ENCODE data around the gene LIG3. TPM values are rescaled to one million over a fixed set of nuclear protein-coding genes. Genes with fewer than 3 reads are reported as not detected.
"Not testable (repeated sequence)": the region's sequence is repeated elsewhere in the genome, so short reads cannot be mapped to it uniquely, and the experiment has no call there.

Gene LIG3
- total and polyA plus RNA-seq, 2 experiments from 2014 or later: 11.8 to 22.0 TPM

DNA sequence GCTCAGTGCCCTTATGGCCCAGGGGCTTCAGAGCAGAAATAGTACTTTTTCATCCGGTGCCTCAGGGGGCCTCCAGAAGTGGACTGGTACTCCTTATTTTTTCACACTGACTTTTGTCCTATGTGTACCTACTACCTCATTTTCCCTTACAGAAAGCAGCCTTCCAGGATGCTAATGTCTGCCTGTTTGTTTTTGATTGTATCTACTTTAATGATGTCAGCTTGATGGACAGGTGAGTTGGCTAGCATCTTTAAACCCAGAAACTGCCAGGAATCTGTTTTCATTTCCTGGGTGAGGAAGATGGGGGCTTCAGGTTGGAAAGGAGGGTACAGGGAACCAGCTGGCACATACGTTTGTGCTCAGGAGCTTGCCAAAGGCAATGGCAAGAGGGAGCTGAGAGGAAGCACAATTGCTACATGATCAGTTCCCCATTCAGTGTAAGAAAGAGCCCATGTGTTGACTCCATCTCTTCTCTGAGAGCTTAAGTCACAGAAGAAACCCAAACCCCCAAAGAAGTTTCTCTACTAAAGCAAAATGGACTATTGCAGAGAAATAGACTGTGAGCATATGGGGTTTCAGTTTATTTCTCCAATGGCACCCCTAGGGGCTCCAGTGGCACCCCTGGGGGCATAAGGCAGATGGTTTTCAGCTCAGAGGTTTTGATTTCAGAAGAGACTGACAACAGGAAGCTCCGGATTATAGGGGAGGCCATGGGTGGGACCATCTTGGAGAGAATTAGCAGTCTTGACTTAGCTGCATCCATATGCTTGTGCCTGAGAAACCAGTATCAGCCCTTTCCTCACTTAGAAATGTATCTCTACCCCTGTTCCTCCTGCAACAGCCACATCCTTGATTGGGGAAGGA is 16.3 kb downstream of the LIG3 start:
- no peak overlapping the region for H3K27ac ChIP-seq
- H3K27me3 ChIP-seq (replicated peaks; ENCODE audit: insufficient read depth): no peaks in the 10 kb centered on the region
- H3K4me1 ChIP-seq (ENCODE audit: insufficient read depth): no peaks in the 10 kb centered on the region
- DNase-seq: no peak
- H2AFZ ChIP-seq: no peak overlapping the region
- H3K9me3 ChIP-seq (ENCODE audit: low read depth): no peaks in the 10 kb centered on the region
- no peaks in the 10 kb centered on the region for H3K79me2 ChIP-seq (ENCODE audit: insufficient read depth)
- no peaks in the 10 kb centered on the region for H3K9me2 ChIP-seq (ENCODE audit: insufficient read depth)
- no peak overlapping the region for H3K9ac ChIP-seq
- H3F3A ChIP-seq (ENCODE audit: insufficient read depth): no peaks in the 10 kb centered on the region
- in situ Hi-C loops (cut with MboI): no loop called here
- H3K4me3 ChIP-seq: no peak overlapping the region
- H3K4me2 ChIP-seq (ENCODE audit: unreplicated experiment): no peak overlapping the region
- no peak for TF ChIP-seq EZH2 (IDR thresholded peaks at IDR 0.05; ENCODE audit: insufficient read depth, poor library complexity, severe bottlenecking)
- TF ChIP-seq EZH2phosphoT487 (IDR thresholded peaks at IDR 0.05; ENCODE audit: insufficient read depth, low read depth): no peak
- H4K20me1 ChIP-seq (ENCODE audit: insufficient read depth): no peaks in the 10 kb centered on the region
- H3K36me3 ChIP-seq (ENCODE audit: low read depth): peaks cover 3% of the 10 kb centered on the region; the same call in 1 of the 2 replicates
- 64 to 74% methylated on average over 3 of the region's 3 CpGs for WGBS, 2 experiments (ENCODE audit: low coverage in 1 of 2, low lambda C conversion rate in 2 of 2, missing lambda C conversion rate in 2 of 2)

DNA sequence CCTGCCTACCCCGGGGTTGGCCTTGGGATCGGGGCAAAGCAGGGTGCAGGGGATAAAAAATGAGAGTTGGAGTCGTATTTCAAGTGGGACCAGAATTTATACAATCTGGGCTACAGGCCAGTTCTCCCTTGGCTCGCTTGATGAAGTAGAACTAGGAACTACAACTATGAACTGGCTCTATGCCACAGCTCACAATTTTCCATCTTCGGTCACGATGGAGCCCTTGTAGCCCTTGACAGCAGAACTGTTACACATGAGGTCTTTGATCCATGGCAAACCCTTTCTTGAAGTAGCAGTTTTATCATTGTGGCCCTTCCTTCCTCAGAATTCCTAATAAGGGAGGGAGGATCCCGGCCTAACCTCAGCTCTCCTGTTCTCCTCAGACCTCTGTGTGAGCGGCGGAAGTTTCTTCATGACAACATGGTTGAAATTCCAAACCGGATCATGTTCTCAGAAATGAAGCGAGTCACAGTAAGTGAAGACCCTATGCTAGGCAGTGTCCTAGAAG is 17.1 kb downstream of the LIG3 start:
- Histone ChIP-seq H4K20me1 (ENCODE audit: insufficient read depth) (no peaks in the 10 kb centered on the region), H3K9ac (no peak overlapping the region), H3K4me1 (ENCODE audit: insufficient read depth) (no peaks in the 10 kb centered on the region), H3K27ac (no peak overlapping the region), H3K9me2 (ENCODE audit: insufficient read depth) (no peaks in the 10 kb centered on the region), H3K9me3 (ENCODE audit: low read depth) (no peaks in the 10 kb centered on the region), H3K27me3 (replicated peaks; ENCODE audit: insufficient read depth) (no peaks in the 10 kb centered on the region), H3K4me3 (no peak overlapping the region), H3F3A (ENCODE audit: insufficient read depth) (no peaks in the 10 kb centered on the region), H2AFZ (no peak overlapping the region), H3K79me2 (ENCODE audit: insufficient read depth) (no peaks in the 10 kb centered on the region), H3K4me2 (ENCODE audit: unreplicated experiment) (no peak overlapping the region), H3K36me3 (ENCODE audit: low read depth) (peaks cover 3% of the 10 kb centered on the region; the same call in 1 of the 2 replicates)
- DNase-seq: no peak
- 68 to 73% methylated on average over 11 of the region's 11 CpGs for WGBS, 2 experiments (ENCODE audit: low coverage in 1 of 2, low lambda C conversion rate in 2 of 2, missing lambda C conversion rate in 2 of 2)
- in situ Hi-C loops (cut with MboI): no loop called here
- TF ChIP-seq EZH2phosphoT487 (IDR thresholded peaks at IDR 0.05; ENCODE audit: insufficient read depth, low read depth) (no peak), EZH2 (IDR thresholded peaks at IDR 0.05; ENCODE audit: insufficient read depth, poor library complexity, severe bottlenecking) (no peak)

DNA sequence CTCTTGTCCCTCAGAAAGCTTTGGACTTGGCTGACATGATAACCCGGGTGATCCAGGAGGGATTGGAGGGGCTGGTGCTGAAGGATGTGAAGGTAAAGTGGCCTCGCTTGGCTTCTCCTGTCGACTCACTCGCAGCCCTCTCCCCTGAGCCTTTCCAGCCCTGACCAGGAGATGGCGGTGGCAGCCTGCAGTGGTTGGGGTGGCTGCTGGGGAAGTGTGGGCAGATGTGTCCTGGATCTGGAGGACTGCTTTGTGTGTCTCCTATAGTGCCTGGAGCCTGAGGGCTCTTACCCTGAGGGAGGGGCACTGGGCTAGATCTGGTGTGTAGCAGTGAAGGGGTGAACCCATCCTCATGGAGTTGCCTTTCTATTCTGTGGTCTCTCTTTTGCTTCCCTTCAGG is 17.9 kb downstream of the LIG3 start:
- Histone ChIP-seq H2AFZ (no peak overlapping the region), H3K9me2 (ENCODE audit: insufficient read depth) (no peaks in the 10 kb centered on the region), H3K4me1 (ENCODE audit: insufficient read depth) (no peaks in the 10 kb centered on the region), H3K4me3 (no peak overlapping the region), H3K9me3 (ENCODE audit: low read depth) (no peaks in the 10 kb centered on the region), H3K79me2 (ENCODE audit: insufficient read depth) (no peaks in the 10 kb centered on the region), H3K27ac (no peak overlapping the region), H3K36me3 (ENCODE audit: low read depth) (peaks cover 3% of the 10 kb centered on the region; the same call in 1 of the 2 replicates), H4K20me1 (ENCODE audit: insufficient read depth) (no peaks in the 10 kb centered on the region), H3F3A (ENCODE audit: insufficient read depth) (no peaks in the 10 kb centered on the region), H3K4me2 (ENCODE audit: unreplicated experiment) (no peak overlapping the region), H3K9ac (no peak overlapping the region), H3K27me3 (replicated peaks; ENCODE audit: insufficient read depth) (no peaks in the 10 kb centered on the region)
- 48 to 55% methylated on average over 5 of the region's 5 CpGs for WGBS, 2 experiments (ENCODE audit: low coverage in 1 of 2, low lambda C conversion rate in 2 of 2, missing lambda C conversion rate in 2 of 2)
- in situ Hi-C loops (cut with MboI): no loop called here
- DNase-seq: peak; percentile 84
- TF ChIP-seq EZH2 (IDR thresholded peaks at IDR 0.05; ENCODE audit: insufficient read depth, poor library complexity, severe bottlenecking): no peak
- TF ChIP-seq EZH2phosphoT487 (IDR thresholded peaks at IDR 0.05; ENCODE audit: insufficient read depth, low read depth): no peak

DNA sequence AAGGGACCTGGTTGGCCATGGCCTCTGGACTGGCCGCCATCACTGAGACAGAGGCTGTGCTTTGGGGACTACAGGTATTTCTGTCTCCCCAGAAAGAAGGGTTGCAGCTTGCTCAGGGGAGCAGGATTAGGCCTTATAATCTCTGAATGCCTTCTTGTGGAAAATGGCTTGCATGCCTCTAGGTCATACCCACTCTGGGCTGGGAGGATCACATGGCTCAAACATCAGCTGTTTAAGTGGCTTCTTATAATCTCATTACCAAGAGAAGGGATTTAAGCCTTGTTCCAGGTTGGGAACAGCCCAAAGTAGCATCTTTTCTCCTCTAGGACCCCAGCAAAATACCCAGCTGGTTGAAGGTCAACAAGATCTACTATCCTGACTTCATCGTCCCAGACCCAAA is 19.1 kb downstream of the LIG3 start:
- H3K36me3 ChIP-seq (ENCODE audit: low read depth): no peaks in the 10 kb centered on the region

DNA sequence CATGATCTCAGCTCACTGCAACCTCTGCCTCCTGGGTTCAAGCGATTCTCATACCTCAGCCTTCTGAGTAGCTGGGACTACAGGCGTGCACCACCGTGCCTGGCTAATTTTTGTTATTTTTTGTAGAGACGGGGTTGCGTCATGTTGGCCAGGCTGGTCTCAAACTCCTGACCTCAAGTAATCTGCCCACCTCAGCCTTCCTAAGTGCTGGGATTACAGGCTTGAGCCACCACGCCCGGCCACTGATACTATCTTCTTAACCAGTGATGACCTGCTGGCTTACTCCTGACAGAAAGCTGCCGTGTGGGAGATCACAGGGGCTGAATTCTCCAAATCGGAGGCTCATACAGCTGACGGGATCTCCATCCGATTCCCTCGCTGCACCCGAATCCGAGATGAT is 20.7 kb downstream of the LIG3 start:
- H3K36me3 ChIP-seq (ENCODE audit: low read depth); H3K4me3 ChIP-seq; H3K27me3 ChIP-seq (replicated peaks; ENCODE audit: insufficient read depth); H3F3A ChIP-seq (ENCODE audit: insufficient read depth); in situ Hi-C loops (cut with MboI); DNase-seq; H3K79me2 ChIP-seq (ENCODE audit: insufficient read depth); H3K9ac ChIP-seq; H3K9me3 ChIP-seq (ENCODE audit: low read depth); H3K4me1 ChIP-seq (ENCODE audit: insufficient read depth); H4K20me1 ChIP-seq (ENCODE audit: insufficient read depth); H3K4me2 ChIP-seq (ENCODE audit: unreplicated experiment); H3K9me2 ChIP-seq (ENCODE audit: insufficient read depth); H3K27ac ChIP-seq; H2AFZ ChIP-seq: not testable (repeated sequence)
- 97 to 98% methylated on average over 14 of the region's 14 CpGs for WGBS, 2 experiments (ENCODE audit: low coverage in 1 of 2, low lambda C conversion rate in 2 of 2, missing lambda C conversion rate in 2 of 2)

More for the DNA sequence above, 19.1 kb downstream of the LIG3 start:
- no peaks in the 10 kb centered on the region for H3K79me2 ChIP-seq (ENCODE audit: insufficient read depth)
- H3K4me1 ChIP-seq (ENCODE audit: insufficient read depth): no peaks in the 10 kb centered on the region
- H2AFZ ChIP-seq: no peak overlapping the region
- no peak overlapping the region for H3K4me3 ChIP-seq
- no peak for TF ChIP-seq EZH2phosphoT487 (IDR thresholded peaks at IDR 0.05; ENCODE audit: insufficient read depth, low read depth)
- TF ChIP-seq EZH2 (IDR thresholded peaks at IDR 0.05; ENCODE audit: insufficient read depth, poor library complexity, severe bottlenecking): no peak
- no peaks in the 10 kb centered on the region for H4K20me1 ChIP-seq (ENCODE audit: insufficient read depth)
- no peaks in the 10 kb centered on the region for H3K9me3 ChIP-seq (ENCODE audit: low read depth)
- H3F3A ChIP-seq (ENCODE audit: insufficient read depth): no peaks in the 10 kb centered on the region
- H3K9ac ChIP-seq: no peak overlapping the region
- no peaks in the 10 kb centered on the region for H3K27me3 ChIP-seq (replicated peaks; ENCODE audit: insufficient read depth)
- DNase-seq: no peak
- in situ Hi-C loops (cut with MboI): no loop called here
- H3K4me2 ChIP-seq (ENCODE audit: unreplicated experiment): no peak overlapping the region
- WGBS, 2 experiments (ENCODE audit: low coverage in 1 of 2, low lambda C conversion rate in 2 of 2, missing lambda C conversion rate in 2 of 2): 100% methylated on average over 2 of the region's 2 CpGs
- no peak overlapping the region for H3K27ac ChIP-seq
- H3K9me2 ChIP-seq (ENCODE audit: insufficient read depth): no peaks in the 10 kb centered on the region

All from GM23248 (cell line).